Smooth muscle cell (in vitro differentiated cells): Measurements from ENCODE around the gene MDGA2. TPM values are rescaled to one million over a fixed set of nuclear protein-coding genes. Genes with fewer than 3 reads are reported as not detected.

ENCODE experiments used
- DNase-seq: peaks from one replicate; lab custom pipeline; 2025; ENCODE audit not compliant: unreplicated experiment; lab: John Stamatoyannopoulos, UW
- H2AFZ ChIP-seq: fragments of 200-600 bp; sonication (generic); 2 replicates; pipeline ENCODE4 v1.6.0; 2016; ENCODE audit warnings: antibody characterized with exemption, low read depth, mild to moderate bottlenecking
- H3F3A ChIP-seq: fragments of 200-600 bp; sonication (generic); 2 replicates; pipeline ENCODE4 v1.6.0; 2017; ENCODE audit warnings: antibody characterized with exemption, low read depth
- H3K27ac ChIP-seq: fragments of 200-600 bp; sonication (generic); 2 replicates; pipeline ENCODE4 v1.5.1; 2016; ENCODE audit warnings: low read depth, mild to moderate bottlenecking
- H3K27me3 ChIP-seq: fragments of 200-600 bp; sonication (generic); 2 replicates; pipeline ENCODE4 v1.6.1; 2016; ENCODE audit warnings: low read depth, mild to moderate bottlenecking
- H3K36me3 ChIP-seq: fragments of 200-600 bp; sonication (generic); 2 replicates; pipeline ENCODE4 v1.5.1; 2016; ENCODE audit warnings: low read depth
- H3K4me1 ChIP-seq: fragments of 200-600 bp; sonication (generic); 2 replicates; pipeline ENCODE4 v1.5.1; 2016; ENCODE audit warnings: low read depth
- H3K4me2 ChIP-seq: fragments of 200-600 bp; sonication (generic); 2 replicates; pipeline ENCODE4 v1.6.0; 2016; ENCODE audit warnings: mild to moderate bottlenecking
- H3K4me3 ChIP-seq: fragments of 200-600 bp; sonication (generic); 2 replicates; pipeline ENCODE4 v1.5.1; 2016; ENCODE audit warnings: mild to moderate bottlenecking
- H3K79me2 ChIP-seq: fragments of 200-600 bp; sonication (generic); 2 replicates; pipeline ENCODE4 v1.6.0; 2016; ENCODE audit warnings: low read depth, mild to moderate bottlenecking
- H3K9ac ChIP-seq: fragments of 200-600 bp; sonication (generic); 2 replicates; pipeline ENCODE4 v1.6.0; 2016; ENCODE audit warnings: low read depth
- H3K9me3 ChIP-seq: fragments of 200-600 bp; sonication (generic); replicated peaks from 2 replicates; pipeline ENCODE4 v1.5.1; 2016; ENCODE audit warnings: low read depth
- H4K20me1 ChIP-seq: fragments of 200-600 bp; sonication (generic); 2 replicates; pipeline ENCODE4 v1.6.0; 2016; ENCODE audit warnings: low read depth
- WGBS: methylation state at CpG from one replicate; pipeline ENCODE4 v1.1.7; 2016; ENCODE audit warnings: low lambda C conversion rate; 5-methylcytosine and 5-hydroxymethylcytosine counted together
- polyA plus RNA-seq: library from polyadenylated mRNA; unstranded; fragments of >200 nt; fragmentation: Nextera tagmentation; extraction: Ambion mirVana; gene quantifications from 2 replicates; pipeline ENCODE4 v1.2.1, GENCODE V29; 2016
- total RNA-seq: library from RNA; depleted of rRNA; stranded (reverse); fragments of >200 nt; gene quantifications from 2 replicates; pipeline ENCODE4 v1.2.3, GENCODE V29; 2014
- TF ChIP-seq, protein P1 (sequence below): fragments of 200-600 bp; sonication (generic); IDR thresholded peaks from 2 replicates; pipeline ENCODE4 v1.5.1; 2017; ENCODE audit warnings: borderline replicate concordance, mild to moderate bottlenecking, antibody characterized with exemption; ENCODE audit not compliant: insufficient read depth, poor library complexity, severe bottlenecking

The MDGA2 gene
- total and polyA plus RNA-seq, 2 experiments from 2014 or later: 1.4 to 1.8 TPM

DNA sequence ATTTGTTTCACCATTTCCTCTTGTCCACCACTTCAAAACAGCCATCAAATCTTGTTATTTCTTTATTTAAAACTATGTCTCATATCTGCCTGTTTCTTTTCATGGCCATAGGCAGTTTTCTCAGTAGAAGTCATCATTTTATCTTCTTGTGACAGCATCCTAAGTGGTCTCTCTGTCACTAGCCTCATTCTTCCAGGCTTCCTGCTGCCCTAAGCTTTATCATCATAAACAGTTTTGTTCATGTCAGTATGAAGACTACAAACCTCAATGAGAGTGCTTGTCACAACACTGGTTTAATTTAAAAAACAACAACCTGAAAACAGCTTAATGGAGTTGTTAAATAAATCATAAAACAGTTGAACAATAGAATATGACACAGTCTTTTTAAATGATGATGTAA lies 636.1 kb downstream of the MDGA2 start:
- Histone ChIP-seq H3K9me3 (no peaks in the 10 kb centered on the region), H2AFZ (no peak overlapping the region), H3K9ac (no peak overlapping the region), H3K4me2 (no peak overlapping the region), H3K27me3 (no peaks in the 10 kb centered on the region), H3K36me3 (no peaks in the 10 kb centered on the region), H3K4me1 (no peaks in the 10 kb centered on the region), H4K20me1 (no peaks in the 10 kb centered on the region), H3F3A (no peaks in the 10 kb centered on the region), H3K79me2 (no peaks in the 10 kb centered on the region), H3K4me3 (no peak overlapping the region), H3K27ac (no peak overlapping the region)
- TF ChIP-seq, protein P1, sequence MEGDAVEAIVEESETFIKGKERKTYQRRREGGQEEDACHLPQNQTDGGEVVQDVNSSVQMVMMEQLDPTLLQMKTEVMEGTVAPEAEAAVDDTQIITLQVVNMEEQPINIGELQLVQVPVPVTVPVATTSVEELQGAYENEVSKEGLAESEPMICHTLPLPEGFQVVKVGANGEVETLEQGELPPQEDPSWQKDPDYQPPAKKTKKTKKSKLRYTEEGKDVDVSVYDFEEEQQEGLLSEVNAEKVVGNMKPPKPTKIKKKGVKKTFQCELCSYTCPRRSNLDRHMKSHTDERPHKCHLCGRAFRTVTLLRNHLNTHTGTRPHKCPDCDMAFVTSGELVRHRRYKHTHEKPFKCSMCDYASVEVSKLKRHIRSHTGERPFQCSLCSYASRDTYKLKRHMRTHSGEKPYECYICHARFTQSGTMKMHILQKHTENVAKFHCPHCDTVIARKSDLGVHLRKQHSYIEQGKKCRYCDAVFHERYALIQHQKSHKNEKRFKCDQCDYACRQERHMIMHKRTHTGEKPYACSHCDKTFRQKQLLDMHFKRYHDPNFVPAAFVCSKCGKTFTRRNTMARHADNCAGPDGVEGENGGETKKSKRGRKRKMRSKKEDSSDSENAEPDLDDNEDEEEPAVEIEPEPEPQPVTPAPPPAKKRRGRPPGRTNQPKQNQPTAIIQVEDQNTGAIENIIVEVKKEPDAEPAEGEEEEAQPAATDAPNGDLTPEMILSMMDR: no peak
- no peak for DNase-seq

DNA sequence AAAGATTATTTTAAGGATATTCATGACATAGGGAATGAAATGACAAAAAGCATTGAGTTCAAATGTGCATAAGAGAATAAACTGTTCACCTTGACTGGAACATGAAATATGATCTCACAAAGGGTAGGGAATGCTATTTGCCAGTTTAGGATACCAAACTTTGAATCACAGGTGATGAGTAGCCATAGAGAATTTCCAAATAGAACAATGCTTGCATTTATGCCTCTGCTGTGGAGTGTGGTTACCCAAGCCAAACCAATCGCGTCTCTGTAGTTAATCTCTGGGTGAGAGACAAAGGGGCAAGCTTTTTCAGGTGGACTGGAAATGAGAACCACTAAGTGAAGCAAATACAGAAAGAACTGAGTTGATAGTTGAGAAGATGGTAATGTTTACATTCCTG lies 652.7 kb downstream of the MDGA2 start:
- Histone ChIP-seq H3K79me2 (no peaks in the 10 kb centered on the region), H3K4me2 (no peak overlapping the region), H2AFZ (no peak overlapping the region), H3K36me3 (no peaks in the 10 kb centered on the region), H3K27me3 (no peaks in the 10 kb centered on the region), H3K9ac (no peak overlapping the region), H3K4me1 (no peaks in the 10 kb centered on the region), H3K27ac (no peak overlapping the region), H3K4me3 (no peak overlapping the region), H3F3A (no peaks in the 10 kb centered on the region), H3K9me3 (no peaks in the 10 kb centered on the region), H4K20me1 (no peaks in the 10 kb centered on the region)
- 89% methylated on average over 2 of the region's 2 CpGs for WGBS
- TF ChIP-seq, protein P1: no peak
- no peak for DNase-seq

DNA sequence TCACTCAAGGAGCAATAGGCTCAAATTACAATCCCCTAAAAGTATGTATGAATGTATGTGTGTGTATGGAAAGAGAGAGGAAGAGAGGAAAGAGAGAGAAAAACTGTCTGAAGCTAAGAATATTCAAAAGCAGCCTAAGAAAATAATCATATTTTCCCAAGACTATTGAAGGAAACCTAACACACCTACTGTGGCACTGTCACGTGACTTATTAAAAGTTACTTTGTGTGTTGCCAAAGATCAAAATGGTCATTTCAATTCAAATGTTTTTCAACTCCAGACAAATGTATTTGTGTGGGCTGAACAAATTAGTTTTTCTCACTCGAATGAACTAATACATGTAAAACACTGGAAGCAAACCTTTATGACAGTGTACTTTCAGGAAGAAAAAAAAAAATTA lies 654.9 kb downstream of the MDGA2 start:
- H3K27ac ChIP-seq: no peak overlapping the region
- no peaks in the 10 kb centered on the region for H3K36me3 ChIP-seq
- DNase-seq: no peak
- no peaks in the 10 kb centered on the region for H3F3A ChIP-seq
- H3K27me3 ChIP-seq: no peaks in the 10 kb centered on the region
- no peak overlapping the region for H2AFZ ChIP-seq
- TF ChIP-seq, protein P1: no peak
- 90% methylated on average over 2 of the region's 2 CpGs for WGBS
- H3K79me2 ChIP-seq: no peaks in the 10 kb centered on the region
- no peak overlapping the region for H3K4me2 ChIP-seq
- no peaks in the 10 kb centered on the region for H3K4me1 ChIP-seq
- no peaks in the 10 kb centered on the region for H3K9me3 ChIP-seq
- H4K20me1 ChIP-seq: no peaks in the 10 kb centered on the region
- no peak overlapping the region for H3K4me3 ChIP-seq
- no peak overlapping the region for H3K9ac ChIP-seq

DNA sequence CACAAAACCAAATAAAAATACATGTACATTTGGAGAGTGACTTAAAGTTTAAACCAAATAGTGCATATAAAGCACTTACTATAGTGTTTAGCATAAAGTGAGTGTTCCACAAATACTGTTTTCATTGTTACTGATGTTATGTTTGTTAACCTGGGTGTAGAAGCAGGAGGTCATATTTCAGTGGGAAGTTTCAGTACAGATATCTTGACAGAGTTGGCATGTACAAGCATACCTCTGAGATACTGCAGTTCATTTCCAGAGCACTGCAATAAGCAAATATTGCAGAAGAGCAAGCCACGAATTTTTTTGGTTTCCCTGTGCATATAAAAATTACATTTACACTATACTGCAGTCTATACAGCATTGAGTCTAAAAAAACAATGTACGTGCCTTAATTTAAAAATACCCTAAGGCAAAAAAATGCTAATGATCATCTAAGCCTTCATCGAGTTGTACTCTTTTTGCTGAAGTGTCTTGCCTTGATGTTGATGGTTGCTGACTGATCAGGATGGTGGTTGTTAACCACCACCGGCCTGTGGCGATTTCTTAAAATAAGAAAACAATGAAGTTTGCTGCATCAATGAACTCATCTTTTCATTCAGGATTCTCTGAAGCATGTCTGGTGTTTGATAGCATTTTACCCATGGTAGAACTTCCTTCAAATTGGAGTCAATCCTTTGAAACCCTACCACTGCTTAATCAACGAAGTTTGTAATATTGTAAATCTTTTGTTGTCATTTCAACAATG lies 662.7 kb downstream of the MDGA2 start:
- H4K20me1 ChIP-seq: no peaks in the 10 kb centered on the region
- H3K9ac ChIP-seq: no peak overlapping the region
- H3K4me3 ChIP-seq: no peak overlapping the region
- H3K27ac ChIP-seq: no peak overlapping the region
- H3K4me1 ChIP-seq: no peaks in the 10 kb centered on the region
- H3F3A ChIP-seq: no peaks in the 10 kb centered on the region
- H2AFZ ChIP-seq: no peak overlapping the region
- H3K79me2 ChIP-seq: no peaks in the 10 kb centered on the region
- no peaks in the 10 kb centered on the region for H3K27me3 ChIP-seq
- H3K4me2 ChIP-seq: no peak overlapping the region
- WGBS: 81% methylated on average over 6 of the region's 6 CpGs
- no peaks in the 10 kb centered on the region for H3K36me3 ChIP-seq
- no peaks in the 10 kb centered on the region for H3K9me3 ChIP-seq
- TF ChIP-seq, protein P1: no peak
- no peak for DNase-seq
